Keratinocyte (primary cell): ENCODE data around the gene ST6GAL1.

Experiments
- EZH2 ChIP-seq: IDR thresholded peaks from one replicate; pipeline ENCODE4 v1.6.1; 2012; ENCODE audit warnings: inconsistent platforms, mild to moderate bottlenecking, low read length, moderate library complexity
- TF ChIP-seq, protein P1 (sequence below), 3 experiments: IDR thresholded peaks in 1 of 3; conservative IDR thresholded peaks in 1 of 3; optimal IDR thresholded peaks in 1 of 3; 2 replicates in 2 of 3; 3 replicates in 1 of 3; pipeline versions ENCODE3 to v1.5.1; 2011; ENCODE audit warnings: low read length in 3 of 3, mild to moderate bottlenecking in 3 of 3, moderate library complexity in 2 of 3, control low read depth in 1 of 3, inconsistent platforms in 1 of 3; ENCODE audit not compliant: insufficient read depth in 2 of 3; ENCODE audit errors: extremely low read depth in 1 of 3

DNA sequence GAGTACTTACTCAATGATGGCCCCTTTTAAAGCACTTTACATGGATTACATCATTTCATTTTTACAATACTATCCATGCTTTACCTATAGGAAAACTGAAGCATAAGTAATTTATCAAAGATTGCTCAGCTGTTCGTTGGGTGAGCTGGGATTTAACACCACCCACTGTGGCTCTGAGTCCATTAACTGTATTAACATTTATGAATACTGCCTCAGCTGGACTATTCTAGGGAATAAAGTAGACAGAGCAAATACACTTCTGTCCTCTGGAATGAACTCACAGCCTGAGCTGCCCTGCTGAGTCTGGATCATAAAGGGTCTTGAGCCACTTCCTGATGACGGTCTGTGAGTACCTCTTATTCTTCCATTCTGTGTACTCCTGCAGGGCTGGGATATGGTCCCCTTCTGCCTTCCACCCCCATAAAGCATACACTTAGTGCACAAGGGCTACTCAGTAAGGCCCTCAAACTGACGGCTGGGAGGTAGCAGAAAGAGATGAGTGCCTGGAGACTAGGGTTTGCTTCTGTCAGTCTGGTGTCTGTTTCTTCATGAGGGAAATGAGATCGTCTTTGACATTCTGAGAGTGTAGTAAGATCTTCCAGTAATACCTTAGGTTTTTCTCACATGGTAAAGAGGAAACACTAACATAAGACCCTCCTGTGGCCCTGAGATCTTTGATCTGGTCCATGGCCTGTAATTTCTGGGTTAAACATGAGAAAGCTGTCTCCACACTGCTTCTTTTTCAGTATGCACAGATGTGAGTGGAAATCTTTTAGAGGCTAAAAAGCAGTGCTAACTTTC is 12.6 kb upstream of the ST6GAL1 start:
- TF ChIP-seq, protein P1, sequence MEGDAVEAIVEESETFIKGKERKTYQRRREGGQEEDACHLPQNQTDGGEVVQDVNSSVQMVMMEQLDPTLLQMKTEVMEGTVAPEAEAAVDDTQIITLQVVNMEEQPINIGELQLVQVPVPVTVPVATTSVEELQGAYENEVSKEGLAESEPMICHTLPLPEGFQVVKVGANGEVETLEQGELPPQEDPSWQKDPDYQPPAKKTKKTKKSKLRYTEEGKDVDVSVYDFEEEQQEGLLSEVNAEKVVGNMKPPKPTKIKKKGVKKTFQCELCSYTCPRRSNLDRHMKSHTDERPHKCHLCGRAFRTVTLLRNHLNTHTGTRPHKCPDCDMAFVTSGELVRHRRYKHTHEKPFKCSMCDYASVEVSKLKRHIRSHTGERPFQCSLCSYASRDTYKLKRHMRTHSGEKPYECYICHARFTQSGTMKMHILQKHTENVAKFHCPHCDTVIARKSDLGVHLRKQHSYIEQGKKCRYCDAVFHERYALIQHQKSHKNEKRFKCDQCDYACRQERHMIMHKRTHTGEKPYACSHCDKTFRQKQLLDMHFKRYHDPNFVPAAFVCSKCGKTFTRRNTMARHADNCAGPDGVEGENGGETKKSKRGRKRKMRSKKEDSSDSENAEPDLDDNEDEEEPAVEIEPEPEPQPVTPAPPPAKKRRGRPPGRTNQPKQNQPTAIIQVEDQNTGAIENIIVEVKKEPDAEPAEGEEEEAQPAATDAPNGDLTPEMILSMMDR (optimal IDR thresholded peaks at IDR 0.05 in 1 of 3, IDR thresholded peaks at IDR 0.05 in 1 of 3, conservative IDR thresholded peaks at IDR 0.05 in 1 of 3; ENCODE audit: extremely low read depth in 1 of 3, insufficient read depth in 2 of 3, low read length in 3 of 3), result no peak
- no peak for TF ChIP-seq EZH2
